Measurements from ENCODE around the gene PRSS35. TPM values are rescaled to one million over a fixed set of nuclear protein-coding genes. Genes with fewer than 3 reads are reported as not detected.
A peak's percentile ranks its signal among the peaks of the same experiment; 100 is the strongest.

The PRSS35 gene
- total and polyA plus RNA-seq, 2 donors (not counting 1 experiment from before 2014, with no cell fraction given) = 4.1 to 6.8 TPM

- TF ChIP-seq EZH2 (IDR thresholded peaks at IDR 0.05; ENCODE audit: low read length, missing control alignments) = no peak
Measured at GRCh38 chr6:83490217-83490807, 22.0 kb upstream of the PRSS35 start.

GRCh38 chr6:83505356-83505755 is 7.0 kb upstream of the PRSS35 start:
- Histone ChIP-seq H3K4me1 (ENCODE audit: control insufficient read depth, extremely low read depth, insufficient read depth, low read length) (no peaks in the 10 kb centered on the region), H3K36me3 (ENCODE audit: control insufficient read depth, insufficient read depth, low read length) (no peaks in the 10 kb centered on the region), H4K20me1 (ENCODE audit: control insufficient read depth, extremely low read depth, insufficient read depth, low read length) (no peaks in the 10 kb centered on the region), H3K27ac (ENCODE audit: insufficient read depth, low read length) (no peak overlapping the region), H3K79me2 (ENCODE audit: control insufficient read depth, insufficient read depth, low read length) (no peaks in the 10 kb centered on the region), H3K9ac (ENCODE audit: insufficient read depth, low read length) (no peak overlapping the region), H3K9me3 (ENCODE audit: control insufficient read depth, insufficient read depth, low read depth, low read length) (no peaks in the 10 kb centered on the region), H3K27me3 (ENCODE audit: control insufficient read depth, insufficient read depth, low read length) (no peaks in the 10 kb centered on the region), H3K4me2 (ENCODE audit: extremely low read depth, insufficient read depth, low read length) (no peak overlapping the region), H3K4me3 (replicated peaks in 1 of 4; ENCODE audit: control extremely low read depth in 1 of 4, insufficient read depth in 1 of 4, low read depth in 3 of 4, low read length in 4 of 4) (no peak overlapping the region), H2AFZ (ENCODE audit: low read length) (no peak overlapping the region)
- TF ChIP-seq EZH2 (IDR thresholded peaks at IDR 0.05; ENCODE audit: low read length, missing control alignments) (no peak), CTCF (conservative IDR thresholded peaks at IDR 0.05 in 1 of 2, IDR thresholded peaks at IDR 0.05 in 1 of 2; ENCODE audit: low read depth in 1 of 2, low read length in 2 of 2) (no peak)
- peak; percentile 10 for DNase-seq (ENCODE audit: low read depth in 2 of 2)

More at GRCh38 chr6:83490217-83490807, 22.0 kb upstream of the PRSS35 start:
- no peak overlapping the region for H3K4me2 ChIP-seq (ENCODE audit: extremely low read depth, insufficient read depth, low read length)
- no peaks in the 10 kb centered on the region for H3K79me2 ChIP-seq (ENCODE audit: control insufficient read depth, insufficient read depth, low read length)
- no peak overlapping the region for H3K27ac ChIP-seq (ENCODE audit: insufficient read depth, low read length)
- no peak for DNase-seq (ENCODE audit: low read depth in 2 of 2)
- no peaks in the 10 kb centered on the region for H3K9me3 ChIP-seq (ENCODE audit: control insufficient read depth, insufficient read depth, low read depth, low read length)
- no peaks in the 10 kb centered on the region for H3K4me1 ChIP-seq (ENCODE audit: control insufficient read depth, extremely low read depth, insufficient read depth, low read length)
- H3K27me3 ChIP-seq (ENCODE audit: control insufficient read depth, insufficient read depth, low read length) = no peaks in the 10 kb centered on the region
- H3K36me3 ChIP-seq (ENCODE audit: control insufficient read depth, insufficient read depth, low read length) = no peaks in the 10 kb centered on the region
- no peak overlapping the region for H3K9ac ChIP-seq (ENCODE audit: insufficient read depth, low read length)
- H2AFZ ChIP-seq (ENCODE audit: low read length) = no peak overlapping the region
- H4K20me1 ChIP-seq (ENCODE audit: control insufficient read depth, extremely low read depth, insufficient read depth, low read length) = no peaks in the 10 kb centered on the region
- H3K4me3 ChIP-seq (replicated peaks in 1 of 4; ENCODE audit: control extremely low read depth in 1 of 4, insufficient read depth in 1 of 4, low read depth in 3 of 4, low read length in 4 of 4) = no peak overlapping the region

- Histone ChIP-seq H3K9me3 (ENCODE audit: control insufficient read depth, insufficient read depth, low read depth, low read length) (no peaks in the 10 kb centered on the region), H3K4me1 (ENCODE audit: control insufficient read depth, extremely low read depth, insufficient read depth, low read length) (no peaks in the 10 kb centered on the region), H3K4me2 (ENCODE audit: extremely low read depth, insufficient read depth, low read length) (no peak overlapping the region), H3K27me3 (ENCODE audit: control insufficient read depth, insufficient read depth, low read length) (no peaks in the 10 kb centered on the region), H3K36me3 (ENCODE audit: control insufficient read depth, insufficient read depth, low read length) (no peaks in the 10 kb centered on the region), H3K27ac (ENCODE audit: insufficient read depth, low read length) (no peak overlapping the region), H3K4me3 (replicated peaks in 1 of 4; ENCODE audit: control extremely low read depth in 1 of 4, insufficient read depth in 1 of 4, low read depth in 3 of 4, low read length in 4 of 4) (no peak overlapping the region), H4K20me1 (ENCODE audit: control insufficient read depth, extremely low read depth, insufficient read depth, low read length) (no peaks in the 10 kb centered on the region), H2AFZ (ENCODE audit: low read length) (no peak overlapping the region), H3K9ac (ENCODE audit: insufficient read depth, low read length) (no peak overlapping the region), H3K79me2 (ENCODE audit: control insufficient read depth, insufficient read depth, low read length) (no peaks in the 10 kb centered on the region)
- TF ChIP-seq EZH2 (IDR thresholded peaks at IDR 0.05; ENCODE audit: low read length, missing control alignments) = no peak
- TF ChIP-seq CTCF (conservative IDR thresholded peaks at IDR 0.05 in 1 of 2, IDR thresholded peaks at IDR 0.05 in 1 of 2; ENCODE audit: low read depth in 1 of 2, low read length in 2 of 2) = no peak
- peak in 1 of 2 donors; percentile 25 for DNase-seq (ENCODE audit: low read depth in 2 of 2)
Measured at GRCh38 chr6:83509441-83509840, 2.9 kb upstream of the PRSS35 start.

Measured in fibroblast of lung (primary cell).